GM12878 (cell line): ENCODE measurements around the gene MT1B.

Experiments
- CHD1 ChIP-seq: IDR thresholded peaks from 2 replicates; pipeline ENCODE4 v1.6.1; 2012; ENCODE audit warnings: low read depth, low read length, improper control_type of control experiment
- POLR2AphosphoS2 ChIP-seq: IDR thresholded peaks from 2 replicates; pipeline ENCODE4 v1.6.1; 2011; ENCODE audit warnings: low read depth, mild to moderate bottlenecking, low read length, improper control_type of control experiment, moderate library complexity
- TCF12 ChIP-seq: IDR thresholded peaks from 2 replicates; pipeline ENCODE4 v1.6.1; 2011; ENCODE audit warnings: low read depth, mild to moderate bottlenecking, low read length

DNA sequence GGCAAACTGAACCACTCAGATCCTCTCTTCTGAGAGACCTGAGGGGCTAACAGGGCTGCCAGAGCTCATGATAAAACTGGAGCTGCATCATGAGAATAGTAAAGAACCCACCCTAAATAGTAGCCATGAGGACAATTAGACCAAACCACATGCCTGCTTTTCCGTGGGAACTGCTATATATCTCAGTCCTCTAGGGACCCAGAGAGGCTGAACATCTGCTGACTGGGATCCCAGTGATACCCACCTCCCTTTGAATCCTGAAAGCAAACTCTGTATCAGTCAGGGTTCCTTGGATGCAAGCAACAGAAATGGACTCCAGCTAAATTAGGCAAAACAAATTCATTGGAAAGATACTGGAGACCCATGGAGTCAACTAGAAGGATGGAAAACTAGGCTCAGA lies 37.1 kb downstream of the MT1B start:
- TF ChIP-seq CHD1, result no peak
- TF ChIP-seq POLR2AphosphoS2, result no peak
- TF ChIP-seq TCF12, result no peak
